Thoracic aorta (tissue), 2 donors: ENCODE measurements around the gene DDX39A. TPM values are rescaled to one million over a fixed set of nuclear protein-coding genes. Genes with fewer than 3 reads are reported as not detected.
"Not testable (repeated sequence)": the region's sequence is repeated elsewhere in the genome, so short reads cannot be mapped to it uniquely, and the experiment has no call there.

Experiments
- ATAC-seq: fragments of 150-250 bp; one replicate; pipeline ENCODE4 v1.8.0; 2017; ENCODE audit warnings: low read depth; ENCODE audit not compliant: insufficient number of reproducible peaks, low FRiP score
- DNase-seq: peaks from one replicate; pipeline ENCODE4 v3.0.0-alpha.2; 2020; ENCODE audit warnings: low spot score
- H3K27ac ChIP-seq, 2 donors: fragments of 200-600 bp; sonication (generic); 1 replicate in 1 of 2; 2 replicates in 1 of 2; pipeline ENCODE4 v1.5.1; 2016; ENCODE audit warnings: mild to moderate bottlenecking in 2 of 2, moderate library complexity in 2 of 2
- H3K27me3 ChIP-seq: fragments of 200-600 bp; sonication (generic); replicated peaks from 2 replicates; pipeline ENCODE4 v1.6.0; 2016; ENCODE audit warnings: mild to moderate bottlenecking; ENCODE audit not compliant: insufficient read depth
- H3K36me3 ChIP-seq: fragments of 200-600 bp; sonication (generic); one replicate; pipeline ENCODE4 v1.5.1; 2016
- H3K4me1 ChIP-seq, 2 donors: fragments of 200-600 bp; sonication (generic); 1 replicate in 1 of 2; 2 replicates in 1 of 2; pipeline versions ENCODE4 v1.5.1 to v1.6.0; 2016; ENCODE audit warnings: low read depth in 2 of 2, mild to moderate bottlenecking in 1 of 2; ENCODE audit not compliant: control insufficient read depth in 1 of 2
- H3K4me3 ChIP-seq: fragments of 200-600 bp; sonication (generic); 2 replicates; pipeline ENCODE4 v1.5.1; 2016; ENCODE audit warnings: mild to moderate bottlenecking
- H3K9me3 ChIP-seq: fragments of 200-600 bp; sonication (generic); 2 replicates; pipeline ENCODE4 v1.5.1; 2016
- CTCF ChIP-seq: fragments of 200-600 bp; sonication (generic); IDR thresholded peaks from one replicate; pipeline ENCODE4 v1.5.1; 2019; ENCODE audit warnings: antibody characterized with exemption
- total RNA-seq, 2 donors: library from RNA; depleted of rRNA; stranded (reverse); fragments of >200 nt; gene quantifications; one replicate each; pipeline versions ENCODE4 v1.1.0 to v1.2.3, GENCODE V29; 2016

Gene DDX39A
- 10 to 100 TPM; 77.4 to 81.6 TPM for total RNA-seq

- DNase-seq (peak; percentile 96), ATAC-seq (peak; percentile 98)
- peak within 1 kb of the TSS; percentile 98 for H3K4me3 ChIP-seq
- TF ChIP-seq CTCF = no peak
- H3K9me3 ChIP-seq = no peaks in the 10 kb centered on the region
- H3K27ac ChIP-seq = peak within 1 kb of the TSS; percentile 70 to 90
- no peaks in the 10 kb centered on the region for H3K27me3 ChIP-seq
- H3K4me1 ChIP-seq = peaks cover 23 to 24% of the 10 kb centered on the region in 2 donors
- peaks cover 4% of the 10 kb centered on the region for H3K36me3 ChIP-seq
These were observed at the start of gene DDX39A for GRCh38 chr19:14419106-14419813. Gene DDX39A, minus strand, starts transcription at chr19:14419341. Its CDS starts 6,121 bp downstream, at chr19:14413220.

GRCh38 chr19:14467816-14468215 is 48.7 kb upstream of the DDX39A start:
- Histone ChIP-seq H3K27ac (no peak overlapping the region), H3K9me3 (no peaks in the 10 kb centered on the region), H3K27me3 (no peaks in the 10 kb centered on the region), H3K4me1 (peaks cover 7 to 12% of the 10 kb centered on the region in 2 donors), H3K4me3 (no peak overlapping the region), H3K36me3 (peaks cover 65% of the 10 kb centered on the region)
- TF ChIP-seq CTCF = no peak
- ATAC-seq (no peak), DNase-seq (no peak)

GRCh38 chr19:14467391-14467790 is 48.2 kb upstream of the DDX39A start:
- TF ChIP-seq CTCF = no peak
- Histone ChIP-seq H3K27ac (no peak overlapping the region), H3K4me3 (no peak overlapping the region), H3K4me1 (peaks cover 3 to 8% of the 10 kb centered on the region in 2 donors), H3K9me3 (no peaks in the 10 kb centered on the region), H3K27me3 (no peaks in the 10 kb centered on the region), H3K36me3 (peaks cover 65% of the 10 kb centered on the region)
- DNase-seq = no peak
- ATAC-seq = no peak

- ATAC-seq (no peak), DNase-seq (no peak)
- H3K4me1 ChIP-seq = no peaks in the 10 kb centered on the region
- H3K27me3 ChIP-seq = no peaks in the 10 kb centered on the region
- no peak overlapping the region for H3K4me3 ChIP-seq
- H3K27ac ChIP-seq = no peak overlapping the region
- no peak for TF ChIP-seq CTCF
- no peaks in the 10 kb centered on the region for H3K9me3 ChIP-seq
- H3K36me3 ChIP-seq = peaks cover 51% of the 10 kb centered on the region
These were observed 44.6 kb upstream of the DDX39A start for GRCh38 chr19:14463747-14464146.

- DNase-seq, H3K4me1 ChIP-seq, ATAC-seq, H3K27ac ChIP-seq, H3K9me3 ChIP-seq, H3K4me3 ChIP-seq, H3K27me3 ChIP-seq: not testable (repeated sequence)
- peaks cover 50% of the 10 kb centered on the region for H3K36me3 ChIP-seq
These were observed 43.3 kb upstream of the DDX39A start for GRCh38 chr19:14462401-14462800.

GRCh38 chr19:14460935-14461334 is 41.8 kb upstream of the DDX39A start:
- no peak for TF ChIP-seq CTCF
- H3K27me3 ChIP-seq = no peaks in the 10 kb centered on the region
- H3K9me3 ChIP-seq = no peaks in the 10 kb centered on the region
- H3K4me3 ChIP-seq = no peak overlapping the region
- no peaks in the 10 kb centered on the region for H3K4me1 ChIP-seq
- DNase-seq (no peak), ATAC-seq (no peak)
- no peak overlapping the region for H3K27ac ChIP-seq
- peaks cover 41% of the 10 kb centered on the region for H3K36me3 ChIP-seq
